ENCODE data around the gene TRIM63. TPM values are rescaled to one million over a fixed set of nuclear protein-coding genes. Genes with fewer than 3 reads are reported as not detected.

The TRIM63 gene
- total RNA-seq, 4 donors from 2014 or later, result 0.39 to 1.5 TPM; not detected in 2

DNA sequence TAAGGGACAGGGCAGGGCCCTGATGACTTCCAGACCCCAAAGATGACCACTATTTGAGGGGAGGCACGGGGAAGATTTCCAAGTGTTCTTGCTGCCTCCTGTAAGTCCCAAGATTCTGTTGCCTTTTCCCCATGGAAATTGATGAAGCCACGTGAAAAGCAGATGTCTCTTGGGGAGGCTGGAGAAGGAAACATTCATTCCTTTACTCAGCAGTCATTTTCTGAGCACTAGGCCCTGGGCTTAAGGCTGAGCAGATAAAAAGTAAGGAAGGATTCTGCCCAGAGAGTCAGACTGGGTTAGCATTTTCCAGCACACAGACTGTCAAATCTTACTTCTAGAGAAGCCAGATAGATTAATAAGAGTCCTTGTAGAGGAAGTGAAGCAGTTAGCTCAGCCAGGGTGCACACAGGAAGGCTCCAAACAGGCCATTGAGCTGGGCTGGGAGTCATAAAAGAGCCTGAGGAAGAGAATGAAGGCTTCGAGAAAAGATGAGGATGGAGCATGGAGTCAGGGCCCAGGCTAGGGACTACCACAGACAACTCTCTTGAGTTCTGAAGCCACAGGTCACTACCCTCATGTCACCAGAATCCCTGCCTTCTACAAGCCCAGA, 35.7 kb downstream of the TRIM63 start:
- intact Hi-C loops (cut with DNase I), result loop anchor here (10.0 kb wide), 2 partner anchors 73 to 113 kb away; no protein-coding TSS in a partner anchor
- TF ChIP-seq, protein P1, sequence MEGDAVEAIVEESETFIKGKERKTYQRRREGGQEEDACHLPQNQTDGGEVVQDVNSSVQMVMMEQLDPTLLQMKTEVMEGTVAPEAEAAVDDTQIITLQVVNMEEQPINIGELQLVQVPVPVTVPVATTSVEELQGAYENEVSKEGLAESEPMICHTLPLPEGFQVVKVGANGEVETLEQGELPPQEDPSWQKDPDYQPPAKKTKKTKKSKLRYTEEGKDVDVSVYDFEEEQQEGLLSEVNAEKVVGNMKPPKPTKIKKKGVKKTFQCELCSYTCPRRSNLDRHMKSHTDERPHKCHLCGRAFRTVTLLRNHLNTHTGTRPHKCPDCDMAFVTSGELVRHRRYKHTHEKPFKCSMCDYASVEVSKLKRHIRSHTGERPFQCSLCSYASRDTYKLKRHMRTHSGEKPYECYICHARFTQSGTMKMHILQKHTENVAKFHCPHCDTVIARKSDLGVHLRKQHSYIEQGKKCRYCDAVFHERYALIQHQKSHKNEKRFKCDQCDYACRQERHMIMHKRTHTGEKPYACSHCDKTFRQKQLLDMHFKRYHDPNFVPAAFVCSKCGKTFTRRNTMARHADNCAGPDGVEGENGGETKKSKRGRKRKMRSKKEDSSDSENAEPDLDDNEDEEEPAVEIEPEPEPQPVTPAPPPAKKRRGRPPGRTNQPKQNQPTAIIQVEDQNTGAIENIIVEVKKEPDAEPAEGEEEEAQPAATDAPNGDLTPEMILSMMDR (IDR thresholded peaks at IDR 0.05), result no peak
- Histone ChIP-seq H3K9me3 (no peaks in the 10 kb centered on the region), H3K4me3 (replicated peaks in 1 of 3) (no peak overlapping the region), H3K36me3 (no peaks in the 10 kb centered on the region), H3K27ac (peak overlapping the region; percentile 35 to 74 (median 68)), H3K27me3 (no peaks in the 10 kb centered on the region), H3K4me1 (peaks cover 25 to 35% of the 10 kb centered on the region in 2 donors)
- 37% methylated on average over 3 of the region's 3 CpGs for WGBS, 2 donors
- peak; percentile 60 to 64 for DNase-seq

DNA sequence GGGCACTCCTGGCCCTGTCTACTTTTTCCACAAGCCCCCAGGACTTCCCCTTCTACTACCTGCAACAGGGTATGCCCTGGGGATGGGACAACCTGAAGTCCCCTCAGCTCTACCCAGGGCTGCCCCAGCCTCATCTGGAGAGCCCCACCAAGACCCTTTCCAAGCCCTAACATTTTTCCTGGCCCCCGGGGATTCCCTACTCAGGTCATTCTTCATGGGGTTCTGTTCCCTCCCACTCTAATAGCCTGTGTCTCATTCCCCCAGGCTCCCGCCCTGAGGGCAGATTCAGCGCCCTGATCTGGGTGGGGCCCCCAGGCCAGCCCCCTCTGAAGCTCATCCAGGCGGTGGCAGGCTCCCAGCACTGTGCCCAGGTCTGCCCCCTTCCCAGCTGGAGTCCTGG, 36.2 kb downstream of the TRIM63 start:
- Histone ChIP-seq H3K27me3 (no peaks in the 10 kb centered on the region), H3K27ac (peak overlapping the region; percentile 35 to 74 (median 68)), H3K9me3 (no peaks in the 10 kb centered on the region), H3K36me3 (no peaks in the 10 kb centered on the region), H3K4me3 (replicated peaks in 1 of 3) (no peak overlapping the region), H3K4me1 (peaks cover 20 to 31% of the 10 kb centered on the region in 2 donors)
- intact Hi-C loops (cut with DNase I), result loop anchor here (10.0 kb wide), 2 partner anchors 74 to 114 kb away; no protein-coding TSS in a partner anchor
- TF ChIP-seq POLR2A (IDR thresholded peaks at IDR 0.05), result no peak
- TF ChIP-seq, protein P1 (IDR thresholded peaks at IDR 0.05), result no peak
- DNase-seq, result no peak
- 70 to 80% methylated on average over 4 of the region's 4 CpGs for WGBS, 2 donors

DNA sequence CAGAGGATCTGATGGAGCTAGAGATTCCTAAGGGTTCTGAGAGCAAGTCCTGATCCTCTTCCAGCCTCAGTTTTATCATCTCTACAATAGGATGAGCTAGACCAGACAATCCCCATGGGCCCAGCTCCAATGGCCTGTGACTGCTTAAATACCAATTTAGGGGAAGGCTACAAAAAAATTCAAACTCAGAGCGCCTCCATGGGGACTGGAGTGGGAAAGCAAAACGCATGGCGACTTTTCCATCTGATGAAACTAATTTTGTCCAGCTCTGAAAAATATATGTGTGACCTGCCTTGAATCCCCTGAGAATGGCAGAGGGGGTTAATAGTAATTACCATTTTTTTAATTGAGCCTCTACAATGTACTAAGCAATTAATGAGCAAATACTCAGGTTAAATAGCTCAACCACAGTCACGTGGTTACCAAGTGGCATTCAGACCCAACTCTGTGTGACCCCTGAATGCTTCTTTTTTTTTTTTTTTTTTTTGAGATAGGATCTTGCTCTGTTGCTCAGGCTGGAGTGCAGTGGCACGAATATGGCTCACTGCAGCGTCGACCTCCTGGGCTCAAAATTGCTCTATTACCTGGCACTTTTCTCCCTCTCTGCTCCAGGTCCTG, 37.5 kb downstream of the TRIM63 start:
- H3K4me1 ChIP-seq, result peaks cover 15 to 27% of the 10 kb centered on the region in 2 donors
- no peaks in the 10 kb centered on the region for H3K9me3 ChIP-seq
- no peaks in the 10 kb centered on the region for H3K36me3 ChIP-seq
- H3K27ac ChIP-seq, result no peak overlapping the region
- TF ChIP-seq, protein P1 (IDR thresholded peaks at IDR 0.05), result no peak
- TF ChIP-seq POLR2A (IDR thresholded peaks at IDR 0.05), result no peak
- H3K4me3 ChIP-seq (replicated peaks in 1 of 3), result no peak overlapping the region
- DNase-seq, result no peak
- no peaks in the 10 kb centered on the region for H3K27me3 ChIP-seq
- 71 to 74% methylated on average over 7 of the region's 7 CpGs for WGBS, 2 donors
- intact Hi-C loops (cut with DNase I), result loop anchor here (10.0 kb wide), 2 partner anchors 75 to 115 kb away; no protein-coding TSS in a partner anchor

DNA sequence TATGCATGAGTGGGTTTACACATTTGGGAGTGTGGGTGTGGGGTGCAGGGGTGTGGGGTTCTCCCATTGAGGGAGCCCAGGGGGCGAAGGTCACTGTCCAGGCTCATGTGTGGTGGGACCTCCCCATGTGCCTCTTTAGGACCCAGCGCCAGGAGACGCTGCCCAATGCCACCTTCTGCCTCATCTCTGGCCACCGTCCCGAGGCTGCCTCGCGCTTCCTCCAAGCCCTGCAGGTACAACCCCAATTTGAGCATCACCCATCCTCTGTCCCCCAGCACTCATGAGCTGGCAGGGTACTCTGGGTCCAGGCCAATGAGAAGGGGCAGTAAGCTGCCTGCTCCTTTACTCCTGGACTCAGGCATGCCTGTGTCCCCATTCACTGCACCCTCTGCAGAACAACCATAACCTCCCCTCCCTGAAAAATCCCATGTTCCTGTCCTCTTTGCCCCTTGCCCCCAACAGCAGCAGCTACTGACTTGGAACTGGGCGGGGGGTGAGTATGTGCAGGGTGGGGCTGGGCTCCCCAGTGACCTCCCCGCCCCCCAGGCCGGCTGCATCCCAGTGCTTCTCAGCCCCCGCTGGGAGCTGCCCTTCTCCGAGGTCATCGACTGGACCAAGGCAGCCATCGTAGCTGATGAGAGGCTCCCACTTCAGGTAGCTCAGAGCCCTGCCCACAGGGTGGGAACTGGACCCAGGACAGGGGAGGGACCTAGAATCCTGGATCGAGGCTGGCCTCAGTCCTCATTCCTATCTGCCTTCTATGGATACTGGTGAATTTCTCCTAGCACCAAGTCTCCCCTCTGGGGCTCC, 38.2 kb downstream of the TRIM63 start:
- WGBS, 2 donors, result 73 to 80% methylated on average over 12 to 15 of the region's 15 CpGs
- Histone ChIP-seq H3K27me3 (no peaks in the 10 kb centered on the region), H3K4me3 (replicated peaks in 1 of 3) (no peak overlapping the region), H3K4me1 (peaks cover 13 to 21% of the 10 kb centered on the region in 2 donors), H3K27ac (no peak overlapping the region), H3K36me3 (no peaks in the 10 kb centered on the region), H3K9me3 (no peaks in the 10 kb centered on the region)
- DNase-seq, result no peak
- no peak for TF ChIP-seq POLR2A (IDR thresholded peaks at IDR 0.05)
- TF ChIP-seq, protein P1 (IDR thresholded peaks at IDR 0.05), result no peak
- intact Hi-C loops (cut with DNase I), result no loop called here
